IPS DF 4.7 (cell line): ENCODE data around the gene TMC2.

ENCODE experiments used
- DNase-seq: peaks from one replicate; pipeline ENCODE4 v3.0.0-alpha.2; 2013; ENCODE audit warnings: low spot score; ENCODE audit errors: extremely low read depth

TMC2 gene

DNA sequence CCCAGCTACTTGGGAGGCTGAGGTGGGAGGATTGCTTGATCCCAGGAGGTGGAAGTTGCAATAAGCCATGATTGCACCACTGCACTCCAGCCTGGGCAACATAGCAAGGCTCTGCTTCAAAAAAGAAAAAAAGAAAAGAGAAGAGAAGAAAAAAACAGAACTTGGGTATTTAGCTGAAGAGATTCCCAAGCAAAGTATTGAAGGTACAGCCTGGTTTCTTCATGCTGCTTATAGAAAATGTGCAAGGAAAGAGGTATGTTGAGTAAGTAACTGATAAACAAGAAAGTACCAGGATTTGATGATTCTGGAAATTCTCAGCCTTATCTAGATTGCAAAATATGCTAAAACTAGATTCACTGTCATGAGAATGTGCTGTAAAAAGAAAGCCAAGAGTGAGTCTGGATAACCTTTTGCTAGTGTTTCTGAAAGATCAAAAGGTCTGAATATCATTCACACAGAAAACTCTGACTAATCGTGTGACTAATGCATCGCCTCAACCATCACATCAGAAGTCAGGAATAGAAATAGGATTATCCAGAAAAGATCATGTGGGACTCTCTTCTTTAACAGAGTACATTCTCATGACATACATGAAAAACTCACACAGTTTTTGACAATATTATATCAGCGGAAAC lies 83.7 kb downstream of the TMC2 start:
- no peak for DNase-seq

GRCh38 chr20:2624190-2624589 lies 87.8 kb downstream of the TMC2 start:
- DNase-seq, result no peak

DNA sequence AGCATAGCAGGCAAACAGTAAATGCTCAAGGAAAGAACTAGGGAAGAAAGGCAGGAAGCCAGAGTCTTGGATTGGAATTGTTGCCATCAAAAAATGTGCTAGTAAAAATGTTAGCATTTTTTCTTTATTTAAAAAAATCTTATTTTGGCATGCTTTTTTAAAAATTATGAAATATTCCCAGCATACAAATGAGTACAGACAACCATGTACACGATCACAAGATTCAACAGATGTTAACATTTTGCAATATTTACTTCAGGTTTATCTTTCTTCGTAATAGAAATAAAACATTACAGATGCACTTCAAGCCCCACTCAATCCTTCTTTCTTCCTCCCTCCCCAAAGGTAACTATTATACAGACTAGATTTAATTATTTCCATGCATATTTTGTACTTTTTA lies 88.7 kb downstream of the TMC2 start:
- DNase-seq, result no peak

DNA sequence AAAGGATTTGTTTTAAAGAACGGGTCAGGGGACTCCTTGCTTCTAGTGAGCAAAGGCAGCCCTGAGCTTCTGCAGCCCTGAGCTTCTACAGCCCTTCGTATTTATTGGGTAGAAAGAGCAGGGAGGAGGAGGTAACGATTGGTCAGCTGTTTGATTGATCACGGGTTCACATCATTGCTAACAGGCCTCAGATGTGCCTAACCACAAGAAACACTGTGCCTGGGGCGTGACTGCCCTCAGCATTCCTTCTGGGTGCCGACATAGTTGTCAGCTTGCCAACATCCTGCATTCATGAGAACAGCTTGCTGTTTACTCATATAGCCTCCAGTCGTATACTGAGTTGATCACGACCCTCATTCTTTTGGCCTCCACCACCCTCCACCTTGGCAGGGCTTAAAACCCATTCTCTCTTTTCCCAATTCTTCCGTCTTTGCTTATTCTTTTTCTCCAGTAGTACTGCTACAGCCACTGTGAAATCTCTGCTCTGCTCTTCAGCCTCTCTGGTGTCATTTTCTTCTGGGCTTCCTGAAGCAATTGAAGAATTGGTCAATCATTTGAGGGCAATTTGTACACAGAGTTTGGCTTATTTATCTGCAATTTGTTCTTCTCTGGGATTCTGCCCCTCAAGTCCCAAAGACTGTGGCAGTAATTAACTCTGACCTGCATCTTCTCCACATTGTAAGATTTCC lies 90.6 kb downstream of the TMC2 start:
- DNase-seq, result no peak

- DNase-seq, result no peak
Measured at GRCh38 chr20:2631228-2631627, 94.9 kb downstream of the TMC2 start.

DNA sequence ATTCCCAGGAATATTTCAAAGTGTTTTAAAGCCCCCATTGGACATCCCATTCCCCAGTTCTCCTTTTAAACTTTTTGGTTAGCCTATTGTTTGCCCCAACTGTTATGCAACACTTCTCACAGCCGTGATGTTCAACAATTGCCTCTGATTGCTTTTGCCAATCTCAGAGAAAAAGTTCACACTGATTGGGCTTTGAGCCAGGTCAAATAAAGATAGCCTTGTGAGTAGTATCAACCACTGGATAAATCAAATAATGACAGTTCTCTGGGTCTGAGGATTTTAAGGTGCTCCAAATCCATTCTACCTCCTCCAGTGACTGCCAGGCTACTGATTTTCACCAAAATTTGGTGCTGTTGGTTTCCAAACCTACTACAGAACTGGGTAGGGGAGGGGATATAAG lies 97.0 kb downstream of the TMC2 start:
- no peak for DNase-seq

DNA sequence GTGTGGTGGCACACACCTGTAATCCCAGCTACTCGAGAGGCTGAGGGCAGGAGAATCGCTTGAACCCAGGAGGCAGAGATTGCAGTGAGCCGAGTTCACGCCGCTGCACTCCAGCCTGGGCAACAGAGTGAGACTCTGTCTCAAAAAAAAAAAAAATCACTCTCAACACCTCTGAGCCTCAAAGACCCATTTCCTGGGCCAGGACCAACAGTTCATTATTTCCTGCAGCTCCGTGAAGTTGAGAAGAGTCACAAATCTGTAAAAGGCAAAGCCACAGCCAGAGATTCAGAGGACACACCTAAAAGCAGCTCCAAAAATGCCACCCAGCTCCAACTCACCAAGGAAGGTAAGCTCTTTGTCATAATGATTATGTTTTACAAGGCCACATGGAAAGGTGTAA lies 100.9 kb downstream of the TMC2 start:
- DNase-seq, result no peak

- no peak for DNase-seq
Measured at GRCh38 chr20:2640260-2640659, 103.9 kb downstream of the TMC2 start.

GRCh38 chr20:2640899-2641298 lies 104.5 kb downstream of the TMC2 start:
- DNase-seq, result no peak

GRCh38 chr20:2643708-2644107 lies 107.3 kb downstream of the TMC2 start:
- no peak for DNase-seq

DNA sequence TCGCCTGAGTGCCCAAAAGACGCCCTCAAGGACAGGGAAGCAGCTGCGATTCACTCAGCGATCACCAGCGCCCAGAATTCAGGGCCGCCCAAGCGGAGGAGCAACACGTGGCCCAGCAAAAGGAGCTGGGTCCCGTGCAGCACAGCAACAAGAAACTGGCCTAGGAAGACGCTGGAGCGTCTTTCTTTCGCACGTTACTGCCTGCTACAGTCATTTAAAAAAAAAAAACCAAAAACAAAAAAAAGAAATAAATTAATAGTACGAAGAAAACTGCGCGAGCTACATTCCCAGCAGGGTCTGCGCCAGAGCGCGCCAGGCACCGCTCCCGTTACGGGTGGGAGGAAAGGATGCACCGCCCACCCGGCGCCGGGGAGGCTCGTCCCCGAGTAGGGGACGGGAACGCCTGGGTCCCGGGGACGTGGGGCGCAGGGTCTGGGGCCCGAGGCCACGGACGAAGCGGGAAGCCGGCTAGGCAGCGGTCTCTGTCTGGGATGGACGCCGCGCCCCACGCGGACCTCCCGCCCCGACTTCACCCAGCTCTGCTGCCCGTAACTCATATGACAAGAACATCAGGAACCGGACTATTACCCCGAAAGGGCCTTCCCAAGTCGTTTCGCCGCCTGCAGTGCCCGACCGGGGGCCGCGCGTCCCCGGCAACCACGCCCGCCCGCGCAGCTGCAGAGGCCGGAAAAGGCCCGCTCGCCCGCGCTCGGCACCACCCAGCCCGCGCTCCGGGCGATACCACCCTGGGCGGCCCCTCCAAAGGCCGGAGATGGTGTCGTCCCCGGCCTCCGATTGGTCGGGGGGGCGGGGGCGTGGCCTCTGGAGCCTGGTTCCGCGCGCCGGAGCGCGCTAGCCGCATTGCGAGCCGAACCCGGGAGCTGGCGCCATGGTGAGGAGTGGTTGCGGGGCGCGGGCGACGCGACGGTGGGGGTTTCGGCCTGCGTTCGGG lies 115.7 kb downstream of the TMC2 start, which contains the start of gene NOP56:
Gene NOP56 (plus strand): TSS at position 861 of the 952 bp plus-strand sequence. CDS start 29 bp downstream, at position 890.
- DNase-seq, result no peak

GRCh38 chr20:2652724-2653555 lies 116.6 kb downstream of the TMC2 start:
- no peak for DNase-seq

GRCh38 chr20:2653556-2654383 lies 117.4 kb downstream of the TMC2 start:
- DNase-seq, result no peak

DNA sequence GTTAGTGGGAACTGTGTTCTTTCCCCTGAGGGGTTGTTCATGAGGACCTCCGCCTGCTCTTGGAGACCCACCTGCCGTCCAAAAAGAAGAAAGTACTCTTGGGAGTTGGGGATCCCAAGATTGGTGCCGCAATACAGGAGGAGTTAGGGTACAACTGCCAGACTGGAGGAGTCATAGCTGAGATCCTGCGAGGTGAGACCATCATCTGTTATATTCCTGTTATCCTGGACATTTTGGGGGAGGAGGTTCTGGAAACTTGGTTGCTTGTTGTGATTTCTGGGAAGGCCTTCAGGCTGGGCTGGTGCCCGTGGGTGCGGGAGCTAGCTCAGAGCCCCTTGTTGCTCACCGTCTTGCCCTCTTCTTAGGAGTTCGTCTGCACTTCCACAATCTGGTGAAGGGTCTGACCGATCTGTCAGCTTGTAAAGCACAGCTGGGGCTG lies 118.0 kb downstream of the TMC2 start:
- DNase-seq, result no peak

DNA sequence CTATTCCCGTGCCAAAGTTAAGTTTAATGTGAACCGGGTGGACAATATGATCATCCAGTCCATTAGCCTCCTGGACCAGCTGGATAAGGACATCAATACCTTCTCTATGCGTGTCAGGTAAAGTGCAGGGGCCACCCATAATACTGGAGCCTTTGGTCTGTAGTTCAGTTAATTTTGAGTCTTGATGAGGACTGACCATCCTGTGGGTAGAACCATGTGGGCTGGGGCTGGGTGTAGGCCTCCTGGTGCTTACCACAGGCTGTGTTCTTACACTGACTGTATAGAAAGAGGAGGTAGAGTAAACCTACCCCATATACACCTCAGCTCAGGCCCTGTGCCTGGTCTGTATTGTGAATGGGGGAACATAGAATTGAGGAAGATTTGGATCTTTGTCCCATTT lies 118.5 kb downstream of the TMC2 start:
- no peak for DNase-seq

- DNase-seq, result no peak
Measured at GRCh38 chr20:2655331-2656116, 119.2 kb downstream of the TMC2 start.

- DNase-seq, result no peak
Measured at GRCh38 chr20:2656471-2657117, 120.2 kb downstream of the TMC2 start.

- DNase-seq, result no peak
Measured at GRCh38 chr20:2657241-2657640, 120.9 kb downstream of the TMC2 start.

GRCh38 chr20:2657674-2658073 lies 121.3 kb downstream of the TMC2 start:
- DNase-seq, result no peak
